Measurements from ENCODE around the gene PCDHB15. TPM values are rescaled to one million over a fixed set of nuclear protein-coding genes. Genes with fewer than 3 reads are reported as not detected.

Gene PCDHB15
- polyA plus RNA-seq, 1 of the 3 experiments (the other 2 are of a cell fraction) = 0.99 TPM

DNA sequence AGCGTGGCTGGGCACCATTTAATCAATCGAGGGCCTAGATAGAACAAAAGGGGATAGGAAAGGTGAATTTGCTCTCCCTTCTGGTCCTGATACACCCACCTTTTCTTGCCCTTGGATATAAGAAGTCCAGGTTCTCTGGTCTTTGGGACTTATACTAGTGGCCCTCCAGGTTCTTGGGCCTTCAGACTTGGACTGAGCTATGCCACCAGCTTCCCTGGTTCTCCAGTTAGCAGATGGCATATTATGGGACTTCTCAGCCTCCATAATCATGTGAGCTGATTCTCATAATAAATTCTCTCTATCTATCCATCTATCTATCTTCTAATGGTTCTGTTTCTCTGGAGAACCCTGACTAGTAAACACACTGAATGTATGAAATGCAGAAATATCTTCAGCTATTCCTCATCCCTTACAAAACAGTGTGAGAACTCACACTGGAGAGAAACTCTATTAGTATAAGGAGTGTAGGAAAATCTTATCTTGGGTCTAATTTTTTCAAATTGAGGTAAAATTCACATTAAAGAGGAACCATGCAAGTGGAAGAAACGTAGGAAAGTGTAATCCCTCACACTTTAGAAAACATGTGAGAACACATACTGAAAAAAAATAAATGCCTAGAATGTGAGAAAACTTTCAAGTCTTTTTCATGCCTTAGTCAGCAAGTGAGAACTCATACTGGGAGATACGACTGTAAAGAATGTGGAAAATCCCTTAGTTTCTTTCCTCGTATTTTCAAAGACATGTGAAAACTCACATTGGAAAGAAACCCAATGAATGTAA lies 15.5 kb downstream of the PCDHB15 start:
- H4K20me1 ChIP-seq (ENCODE audit: insufficient read depth) = no peaks in the 10 kb centered on the region
- no peaks in the 10 kb centered on the region for H3K27me3 ChIP-seq (ENCODE audit: insufficient read depth)
- no peak overlapping the region for H3K27ac ChIP-seq (ENCODE audit: low read depth in 2 of 2, low read length in 1 of 2)
- H3K79me2 ChIP-seq (ENCODE audit: insufficient read depth) = no peaks in the 10 kb centered on the region
- no peak overlapping the region for H2AFZ ChIP-seq (ENCODE audit: low read depth)
- POLR2A ChIA-PET = no interaction called here
- no peak overlapping the region for H3K4me2 ChIP-seq
- H3K4me1 ChIP-seq (ENCODE audit: control insufficient read depth in 1 of 2, insufficient read depth in 2 of 2, low read depth in 1 of 2, low read length in 1 of 2) = no peaks in the 10 kb centered on the region
- no peak overlapping the region; a peak in 1 of 4 replicates for H3K4me3 ChIP-seq (ENCODE audit: low read depth in 2 of 2, low read length in 1 of 2)
- DNase-seq = no peak
- CTCF ChIA-PET = no interaction called here
- H3K9me3 ChIP-seq = peaks cover 57% of the 10 kb centered on the region
- H3K36me3 ChIP-seq (replicated peaks in 1 of 2; ENCODE audit: control insufficient read depth in 1 of 2, insufficient read depth in 2 of 2, low read length in 1 of 2) = peaks cover 0 to 13% of the 10 kb centered on the region in 2 experiments
- no peaks in the 10 kb centered on the region for H3F3A ChIP-seq (replicated peaks; ENCODE audit: insufficient read depth)
- TF ChIP-seq YY1 (IDR thresholded peaks at IDR 0.05; ENCODE audit: low read depth) = no peak
- no peak for TF ChIP-seq GATA2 (CRISPR knock-in tag; IDR thresholded peaks at IDR 0.05)
- TF ChIP-seq RFX5 (IDR thresholded peaks at IDR 0.05; ENCODE audit: low read length) = no peak
- TF ChIP-seq, protein P1, sequence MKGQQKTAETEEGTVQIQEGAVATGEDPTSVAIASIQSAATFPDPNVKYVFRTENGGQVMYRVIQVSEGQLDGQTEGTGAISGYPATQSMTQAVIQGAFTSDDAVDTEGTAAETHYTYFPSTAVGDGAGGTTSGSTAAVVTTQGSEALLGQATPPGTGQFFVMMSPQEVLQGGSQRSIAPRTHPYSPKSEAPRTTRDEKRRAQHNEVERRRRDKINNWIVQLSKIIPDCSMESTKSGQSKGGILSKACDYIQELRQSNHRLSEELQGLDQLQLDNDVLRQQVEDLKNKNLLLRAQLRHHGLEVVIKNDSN (IDR thresholded peaks at IDR 0.05; ENCODE audit: borderline replicate concordance, low read depth) = 0 out of 2 replicates have a peak, but pooled peaks have one; percentile 13
- 27% methylated on average over 5 of the region's 5 CpGs for WGBS (ENCODE audit: low lambda C conversion rate)
- H3K9ac ChIP-seq = no peak overlapping the region
- no peaks in the 10 kb centered on the region for H3K9me2 ChIP-seq

DNA sequence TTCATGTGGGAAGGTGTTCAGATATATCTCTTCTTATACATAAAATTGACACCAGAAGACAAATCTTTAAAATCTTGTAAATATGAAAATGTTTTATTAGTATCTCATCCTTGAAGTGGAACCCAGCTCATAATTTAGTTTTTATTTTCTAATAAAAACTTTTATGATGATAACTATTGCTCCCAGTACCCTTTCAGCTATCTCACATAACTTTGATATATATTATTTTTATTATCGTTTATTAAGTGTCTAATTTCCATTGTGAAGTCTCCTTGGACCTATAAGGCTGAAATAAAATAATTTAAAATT lies 16.0 kb downstream of the PCDHB15 start:
- 18% methylated on average over 1 of the region's 1 CpG for WGBS (ENCODE audit: low lambda C conversion rate)
- CTCF ChIA-PET = no interaction called here

More for the DNA sequence above, 16.0 kb downstream of the PCDHB15 start:
- Histone ChIP-seq H3K4me1 (ENCODE audit: control insufficient read depth in 1 of 2, insufficient read depth in 2 of 2, low read depth in 1 of 2, low read length in 1 of 2) (no peaks in the 10 kb centered on the region), H3K27ac (ENCODE audit: low read depth in 2 of 2, low read length in 1 of 2) (no peak overlapping the region), H3K36me3 (replicated peaks in 1 of 2; ENCODE audit: control insufficient read depth in 1 of 2, insufficient read depth in 2 of 2, low read length in 1 of 2) (peaks cover 0 to 13% of the 10 kb centered on the region in 2 experiments), H3K4me3 (ENCODE audit: low read depth in 2 of 2, low read length in 1 of 2) (no peak overlapping the region), H3K79me2 (ENCODE audit: insufficient read depth) (no peaks in the 10 kb centered on the region), H3K27me3 (ENCODE audit: insufficient read depth) (no peaks in the 10 kb centered on the region), H3K9me3 (peaks cover 57% of the 10 kb centered on the region), H4K20me1 (ENCODE audit: insufficient read depth) (no peaks in the 10 kb centered on the region), H3K4me2 (no peak overlapping the region), H3F3A (replicated peaks; ENCODE audit: insufficient read depth) (no peaks in the 10 kb centered on the region), H2AFZ (ENCODE audit: low read depth) (no peak overlapping the region), H3K9me2 (no peaks in the 10 kb centered on the region), H3K9ac (no peak overlapping the region)
- no peak for TF ChIP-seq NRF1 (IDR thresholded peaks at IDR 0.05; ENCODE audit: low read depth, low read length)
- TF ChIP-seq FOXJ3 (CRISPR knock-in tag; IDR thresholded peaks at IDR 0.05) = no peak
- TF ChIP-seq, protein P2, sequence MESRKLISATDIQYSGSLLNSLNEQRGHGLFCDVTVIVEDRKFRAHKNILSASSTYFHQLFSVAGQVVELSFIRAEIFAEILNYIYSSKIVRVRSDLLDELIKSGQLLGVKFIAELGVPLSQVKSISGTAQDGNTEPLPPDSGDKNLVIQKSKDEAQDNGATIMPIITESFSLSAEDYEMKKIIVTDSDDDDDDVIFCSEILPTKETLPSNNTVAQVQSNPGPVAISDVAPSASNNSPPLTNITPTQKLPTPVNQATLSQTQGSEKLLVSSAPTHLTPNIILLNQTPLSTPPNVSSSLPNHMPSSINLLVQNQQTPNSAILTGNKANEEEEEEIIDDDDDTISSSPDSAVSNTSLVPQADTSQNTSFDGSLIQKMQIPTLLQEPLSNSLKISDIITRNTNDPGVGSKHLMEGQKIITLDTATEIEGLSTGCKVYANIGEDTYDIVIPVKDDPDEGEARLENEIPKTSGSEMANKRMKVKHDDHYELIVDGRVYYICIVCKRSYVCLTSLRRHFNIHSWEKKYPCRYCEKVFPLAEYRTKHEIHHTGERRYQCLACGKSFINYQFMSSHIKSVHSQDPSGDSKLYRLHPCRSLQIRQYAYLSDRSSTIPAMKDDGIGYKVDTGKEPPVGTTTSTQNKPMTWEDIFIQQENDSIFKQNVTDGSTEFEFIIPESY (IDR thresholded peaks at IDR 0.05; ENCODE audit: borderline replicate concordance, low read depth) = no peak
- no peak for TF ChIP-seq FOSL2 (IDR thresholded peaks at IDR 0.05; ENCODE audit: borderline replicate concordance, low read depth)
- no peak for TF ChIP-seq EZH2phosphoT487 (IDR thresholded peaks at IDR 0.05; ENCODE audit: borderline replicate concordance, low read depth)
- TF ChIP-seq RCOR1 (IDR thresholded peaks at IDR 0.05; ENCODE audit: low read length) = no peak
- TF ChIP-seq MXI1 (IDR thresholded peaks at IDR 0.05; ENCODE audit: low read depth, low read length) = no peak
- TF ChIP-seq EP300 (IDR thresholded peaks at IDR 0.05; ENCODE audit: borderline replicate concordance in 1 of 2, low read depth in 1 of 2, low read length in 1 of 2) = no peak
- TF ChIP-seq CHD2 (IDR thresholded peaks at IDR 0.05; ENCODE audit: low read length, partially characterized antibody) = no peak
- TF ChIP-seq MEF2A (IDR thresholded peaks at IDR 0.05; ENCODE audit: borderline replicate concordance, low read depth) = no peak
- no peak for DNase-seq
- POLR2A ChIA-PET = no interaction called here
